H1 (cell line): ENCODE results near the gene IP6K3. TPM values are rescaled to one million over a fixed set of nuclear protein-coding genes. Genes with fewer than 3 reads are reported as not detected.
A peak's percentile ranks its signal among the peaks of the same experiment; 100 is the strongest.

Experiments
- CTCF ChIA-PET: fragments of 300-600 bp; sonication (Branson Sonifier 250); formaldehyde crosslinking; loops from one replicate; lab custom pipeline; 2021; ENCODE audit not compliant: partially characterized antibody; lab: Charles Lee
- POLR2A ChIA-PET: fragments of 300-600 bp; sonication (Branson Sonifier 250); formaldehyde crosslinking; loops from one replicate; lab custom pipeline; 2021; ENCODE audit warnings: inconsistent platforms; ENCODE audit not compliant: partially characterized antibody; lab: Charles Lee
- DNase-seq, 2 experiments: peaks; one replicate each; pipeline versions ENCODE4 v3.0.0 to v3.0.0-alpha.2; 2010 to 2022; ENCODE audit warnings: low spot score in 2 of 2, low read depth in 1 of 2, mixed read lengths in 1 of 2
- FAIRE-seq: peaks from 2 replicates; lab custom pipeline; 2011; peaks lifted over from hg19 to GRCh38; lab: Jason Lieb, UNC
- H2AFZ ChIP-seq: 2 replicates; pipeline ENCODE4 v1.8.1; 2012; ENCODE audit warnings: low read length, inconsistent platforms
- H2AK5ac ChIP-seq: 2 replicates; pipeline ENCODE4 v1.6.1; 2013; ENCODE audit warnings: low read depth, low read length
- H2BK120ac ChIP-seq: replicated peaks from 2 replicates; pipeline ENCODE3; 2013; ENCODE audit warnings: low read depth, low read length, inconsistent platforms
- H2BK12ac ChIP-seq: 2 replicates; pipeline ENCODE4 v1.6.1; 2013; ENCODE audit warnings: low read depth, low read length
- H2BK15ac ChIP-seq: 2 replicates; pipeline ENCODE4 v1.6.1; 2013; ENCODE audit warnings: low read length
- H2BK20ac ChIP-seq: 2 replicates; pipeline ENCODE4 v1.6.1; 2013; ENCODE audit warnings: low read length
- H2BK5ac ChIP-seq: 2 replicates; pipeline ENCODE4 v1.6.1; 2013; ENCODE audit warnings: low read depth, low read length
- H3K14ac ChIP-seq: 2 replicates; pipeline ENCODE4 v1.6.1; 2013; ENCODE audit warnings: inconsistent platforms; ENCODE audit not compliant: insufficient read length
- H3K18ac ChIP-seq: 2 replicates; pipeline ENCODE4 v1.6.1; 2013; ENCODE audit warnings: low read length; ENCODE audit errors: extremely low read depth
- H3K23ac ChIP-seq: 2 replicates; pipeline ENCODE4 v1.6.1; 2013; ENCODE audit warnings: inconsistent platforms; ENCODE audit not compliant: insufficient read length
- H3K23me2 ChIP-seq: 2 replicates; pipeline ENCODE4 v1.6.1; 2013; ENCODE audit warnings: low read depth, low read length
- H3K27ac ChIP-seq: 2 replicates; pipeline ENCODE4 v1.6.1; 2011; ENCODE audit warnings: low read depth, low read length, inconsistent platforms
- H3K27me3 ChIP-seq, 4 experiments: replicated peaks in 1 of 4; 1 replicate in 1 of 4; 2 replicates in 3 of 4; pipeline versions ENCODE4 v1.6.1 to v1.8.1; 2011 to 2013; ENCODE audit warnings: low read length in 3 of 4, mild to moderate bottlenecking in 3 of 4, inconsistent platforms in 2 of 4, mixed read lengths in 2 of 4, moderate library complexity in 1 of 4; ENCODE audit not compliant: control insufficient read depth in 3 of 4, insufficient read depth in 3 of 4; ENCODE audit errors: extremely low read depth in 1 of 4
- H3K36me3 ChIP-seq, 4 experiments: 2 replicates each; pipeline versions ENCODE4 v1.6.1 to v1.8.1; 2011 to 2013; ENCODE audit warnings: mild to moderate bottlenecking in 4 of 4, low read length in 3 of 4, moderate library complexity in 2 of 4, control low read depth in 1 of 4, inconsistent platforms in 1 of 4; ENCODE audit not compliant: insufficient read depth in 4 of 4, control insufficient read depth in 2 of 4
- H3K4ac ChIP-seq: replicated peaks from 2 replicates; pipeline ENCODE3; 2013; ENCODE audit warnings: low read length, low read depth, mixed read lengths, inconsistent platforms; ENCODE audit not compliant: insufficient read length
- H3K4me1 ChIP-seq, 4 experiments: replicated peaks in 1 of 4; 1 replicate in 1 of 4; 2 replicates in 3 of 4; pipeline versions ENCODE4 v1.6.1 to v1.8.1; 2011 to 2013; ENCODE audit warnings: low read length in 3 of 4, inconsistent platforms in 2 of 4, mixed read lengths in 1 of 4; ENCODE audit not compliant: insufficient read depth in 4 of 4, control insufficient read depth in 3 of 4
- H3K4me2 ChIP-seq, 2 experiments: 2 replicates each; pipeline versions ENCODE4 v1.6.1 to v1.8.1; 2011 to 2013; ENCODE audit warnings: low read depth in 2 of 2, low read length in 2 of 2, control low read depth in 1 of 2, inconsistent platforms in 1 of 2, mild to moderate bottlenecking in 1 of 2; ENCODE audit not compliant: insufficient read depth in 1 of 2
- H3K4me3 ChIP-seq, 4 experiments: fragments of 200-600, 300-600 bp in 1 of 4; sonication (generic), shearing (Covaris generic), sonication (Bioruptor Twin) in 1 of 4; 2 replicates each; pipeline versions ENCODE4 v1.5.1 to v1.8.1; 2011 to 2016; ENCODE audit warnings: low read length in 4 of 4, low read depth in 3 of 4, control low read depth in 2 of 4, inconsistent platforms in 2 of 4, mild to moderate bottlenecking in 2 of 4, mixed read lengths in 1 of 4, moderate library complexity in 1 of 4; ENCODE audit not compliant: insufficient read depth in 2 of 4; ENCODE audit errors: extremely low read depth in 1 of 4
- H3K56ac ChIP-seq: replicated peaks from 2 replicates; pipeline ENCODE3; 2013; ENCODE audit warnings: low read depth, mild to moderate bottlenecking, mixed read lengths, low read length, inconsistent platforms; ENCODE audit not compliant: insufficient read length
- H3K79me1 ChIP-seq: 2 replicates; pipeline ENCODE4 v1.6.1; 2013; ENCODE audit warnings: low read depth, low read length, control low read depth
- H3K79me2 ChIP-seq, 2 experiments: 2 replicates each; pipeline versions ENCODE4 v1.6.1 to v1.8.1; 2012 to 2013; ENCODE audit warnings: low read length in 2 of 2, mild to moderate bottlenecking in 2 of 2, inconsistent platforms in 1 of 2; ENCODE audit not compliant: insufficient read depth in 2 of 2, control insufficient read depth in 1 of 2
- H3K9ac ChIP-seq, 4 experiments: replicated peaks in 1 of 4; 1 replicate in 1 of 4; 2 replicates in 3 of 4; pipeline versions ENCODE4 v1.6.1 to v1.8.1; 2011 to 2013; ENCODE audit warnings: low read depth in 3 of 4, low read length in 3 of 4, control low read depth in 2 of 4, mild to moderate bottlenecking in 2 of 4, moderate library complexity in 2 of 4, inconsistent platforms in 1 of 4; ENCODE audit errors: extremely low read depth in 1 of 4
- H3K9me3 ChIP-seq, 2 experiments: 2 replicates each; pipeline versions ENCODE4 v1.6.1 to v1.8.1; 2012 to 2013; ENCODE audit warnings: mild to moderate bottlenecking in 2 of 2, moderate library complexity in 2 of 2, control low read depth in 1 of 2, inconsistent platforms in 1 of 2, low read depth in 1 of 2, low read length in 1 of 2, mixed read lengths in 1 of 2; ENCODE audit not compliant: insufficient read depth in 2 of 2
- H4K20me1 ChIP-seq, 2 experiments: replicated peaks in 1 of 2; 2 replicates each; pipeline versions ENCODE3 to v1.8.1; 2011 to 2013; ENCODE audit warnings: inconsistent platforms in 2 of 2, low read length in 2 of 2, mild to moderate bottlenecking in 1 of 2; ENCODE audit not compliant: insufficient read depth in 2 of 2, control insufficient read depth in 1 of 2
- H4K5ac ChIP-seq: 2 replicates; pipeline ENCODE4 v1.6.1; 2013; ENCODE audit warnings: low read length, low read depth, mixed read lengths, inconsistent platforms; ENCODE audit not compliant: insufficient read length
- H4K8ac ChIP-seq: 2 replicates; pipeline ENCODE4 v1.8.0; 2013; ENCODE audit warnings: mild to moderate bottlenecking, moderate library complexity, low read length, inconsistent platforms; ENCODE audit not compliant: insufficient read depth; ENCODE audit errors: extremely low read depth
- H4K91ac ChIP-seq: replicated peaks from 2 replicates; pipeline ENCODE3; 2013; ENCODE audit warnings: low read length, mixed read lengths, inconsistent platforms; ENCODE audit not compliant: insufficient read length
- CHD2 ChIP-seq: IDR thresholded peaks from 2 replicates; pipeline ENCODE4 v1.6.1; 2012; ENCODE audit warnings: low read length, improper control_type of control experiment
- CREB1 ChIP-seq: IDR thresholded peaks from 2 replicates; pipeline ENCODE4 v1.6.1; 2012; ENCODE audit warnings: inconsistent platforms
- CTBP2 ChIP-seq: IDR thresholded peaks from 2 replicates; pipeline ENCODE4 v1.7.0; 2011; ENCODE audit warnings: borderline replicate concordance, mild to moderate bottlenecking, moderate library complexity, mixed read lengths, low read length; ENCODE audit not compliant: insufficient read depth, insufficient read length
- EP300 ChIP-seq, 2 experiments: IDR thresholded peaks; 1 replicate in 1 of 2; 2 replicates in 1 of 2; pipeline ENCODE4 v1.6.1; 2011 to 2012; ENCODE audit warnings: low read depth in 2 of 2, low read length in 2 of 2, mild to moderate bottlenecking in 2 of 2, borderline replicate concordance in 1 of 2, inconsistent platforms in 1 of 2, moderate library complexity in 1 of 2
- MAX ChIP-seq: IDR thresholded peaks from 2 replicates; pipeline ENCODE4 v1.6.1; 2012; ENCODE audit warnings: inconsistent platforms
- RBBP5 ChIP-seq: IDR thresholded peaks from 2 replicates; pipeline ENCODE4 v1.7.1; 2012; ENCODE audit warnings: low read depth, mild to moderate bottlenecking, inconsistent platforms, low read length, moderate library complexity, borderline replicate concordance
- SIN3A ChIP-seq, 2 experiments: IDR thresholded peaks in 1 of 2; conservative IDR thresholded peaks in 1 of 2; 2 replicates each; pipeline ENCODE4 v1.6.1; 2011 to 2012; ENCODE audit warnings: low read length in 2 of 2, improper control_type of control experiment in 1 of 2, low read depth in 1 of 2, mild to moderate bottlenecking in 1 of 2
- SIRT6 ChIP-seq: IDR thresholded peaks from one replicate; pipeline ENCODE4 v1.7.1; 2012; ENCODE audit warnings: low read length, inconsistent platforms
- SP2 ChIP-seq: IDR thresholded peaks from 2 replicates; pipeline ENCODE4 v1.6.1; 2012; ENCODE audit warnings: mild to moderate bottlenecking, low read length, inconsistent platforms
- SRF ChIP-seq: IDR thresholded peaks from 2 replicates; pipeline ENCODE4 v1.6.1; 2011; ENCODE audit warnings: mild to moderate bottlenecking, low read depth, low read length, moderate library complexity
- TAF7 ChIP-seq: optimal IDR thresholded peaks from 2 replicates; pipeline ENCODE3; 2011; ENCODE audit warnings: low read depth, mild to moderate bottlenecking, inconsistent platforms, low read length, moderate library complexity, borderline replicate concordance
- TEAD4 ChIP-seq: IDR thresholded peaks from 2 replicates; pipeline ENCODE4 v1.6.1; 2012; ENCODE audit warnings: low read depth, low read length, inconsistent platforms, mixed read lengths
- WGBS, 2 experiments: shearing (Covaris generic) in 1 of 2; methylation state at CpG; one replicate each; pipeline versions ENCODE4 v1.1.6 to v1.1.7; 2013 to 2015; ENCODE audit warnings: low lambda C conversion rate in 2 of 2, mixed read lengths in 2 of 2, inconsistent platforms in 1 of 2, low coverage in 1 of 2, missing lambda C conversion rate in 1 of 2; ENCODE audit not compliant: insufficient replicate concordance in 2 of 2, insufficient coverage in 1 of 2, insufficient read length in 1 of 2; ENCODE audit errors: extremely low coverage in 1 of 2, missing lambda C conversion rate in 1 of 2; 5-methylcytosine and 5-hydroxymethylcytosine counted together
- polyA plus RNA-seq, 7 experiments: library from polyadenylated mRNA; depleted of rRNA in 3 of 7; stranded (reverse) in 5 of 7; unstranded in 2 of 7; fragments of >200 nt in 5 of 7; fragments of 200-250 nt in 2 of 7; gene quantifications; 1 replicate in 5 of 7; 2 replicates in 1 of 7; 4 replicates in 1 of 7; pipeline versions ENCODE4 v1.2.1 to v1.2.3, GENCODE V29; 2011 to 2013; ENCODE audit warnings: missing spikeins in 2 of 7, mixed read lengths in 2 of 7
- total RNA-seq: library from RNA; stranded (reverse); fragmentation: NEBNext Ultra II Directional; extraction: Animal tissue kit (Norgen Biotek cat#: 25700); gene quantifications from 2 replicates; pipeline ENCODE4 v1.2.1, GENCODE V29; 2021

Gene IP6K3
- total and polyA plus RNA-seq, 2 of the 8 experiments (the other 6 are each of a cell fraction or from before 2014, with no cell fraction given) = 0.22 to 0.73 TPM

- Histone ChIP-seq H2BK12ac (no peak overlapping the region), H3K79me2 (no peaks in the 10 kb centered on the region), H2AK5ac (no peak overlapping the region; the same call in none of the 2 replicates), H3K23ac (no peak overlapping the region), H3K4me2 (no peak overlapping the region), H3K27ac (no peak overlapping the region), H3K56ac (no peak overlapping the region), H3K9ac (no peak overlapping the region), H2AFZ (no peak overlapping the region), H2BK15ac (no peak overlapping the region), H3K4me1 (peaks cover 10 to 32% (median 22%) of the 10 kb centered on the region in 4 experiments), H3K23me2 (no peaks in the 10 kb centered on the region), H3K4ac (no peak overlapping the region), H4K5ac (no peak overlapping the region), H3K18ac (peak overlapping the region; percentile 7; the same call in 1 of the 2 replicates), H3K27me3 (no peaks in the 10 kb centered on the region), H4K20me1 (peaks cover 0 to 6% of the 10 kb centered on the region in 2 experiments), H2BK120ac (no peak overlapping the region), H3K9me3 (no peaks in the 10 kb centered on the region), H4K91ac (no peak overlapping the region), H3K36me3 (peaks cover 23 to 55% (median 42%) of the 10 kb centered on the region in 4 experiments), H3K79me1 (no peaks in the 10 kb centered on the region), H2BK5ac (peak overlapping the region; percentile 61; the same call in 1 of the 2 replicates), H3K14ac (no peak overlapping the region), H3K4me3 (no peak overlapping the region), H2BK20ac (no peak overlapping the region), H4K8ac (no peak overlapping the region)
- CTCF ChIA-PET = interaction anchor here (0.8 to 14.3 kb wide), 17 partner anchors 7 to 382 kb away, joined by 4 to 157 read pairs (median 48); partner anchors contain the start of gene IP6K3
- WGBS, 2 experiments = 92% methylated on average over 6 of the region's 6 CpGs; no CpG with 5 or more reads in 1 of the 2 experiments
- no peak for DNase-seq
- no peak for FAIRE-seq
- TF ChIP-seq SRF (no peak), CHD2 (no peak), SIN3A (conservative IDR thresholded peaks at IDR 0.05 in 1 of 2, IDR thresholded peaks at IDR 0.05 in 1 of 2; ENCODE audit: low read depth in 1 of 2, low read length in 2 of 2) (no peak), SP2 (no peak), TEAD4 (no peak), TAF7 (no peak), CTBP2 (no peak), SIRT6 (no peak), MAX (no peak), CREB1 (no peak), EP300 (IDR thresholded peaks at IDR 0.05; ENCODE audit: borderline replicate concordance in 1 of 2, low read depth in 2 of 2, low read length in 2 of 2) (no peak), RBBP5 (no peak)
- POLR2A ChIA-PET = interaction anchor here (0.6 to 9.3 kb wide), 6 partner anchors 8 to 643 kb away, joined by 3 to 101 read pairs (median 5); no protein-coding TSS in a partner anchor
Measured at GRCh38 chr6:33772902-33773472, 26.3 kb upstream of the IP6K3 start.
